Measurements from ENCODE around the gene PPP1R7.

PPP1R7 gene

GRCh38 chr2:241120440-241120839, 29.8 kb upstream of the PPP1R7 start:
- DNase-seq (ENCODE audit: low spot score): no peak

- no peak for DNase-seq (ENCODE audit: low spot score)
Observed at GRCh38 chr2:241121008-241121407, 29.3 kb upstream of the PPP1R7 start.

GRCh38 chr2:241122376-241123002, 27.8 kb upstream of the PPP1R7 start:
- DNase-seq (ENCODE audit: low spot score): no peak

- DNase-seq (ENCODE audit: low spot score): no peak
Observed at GRCh38 chr2:241123816-241124536, 26.3 kb upstream of the PPP1R7 start.

GRCh38 chr2:241125626-241126025, 24.6 kb upstream of the PPP1R7 start:
- DNase-seq (ENCODE audit: low spot score): no peak

GRCh38 chr2:241126201-241126611, 24.1 kb upstream of the PPP1R7 start:
- DNase-seq (ENCODE audit: low spot score): no peak

- DNase-seq (ENCODE audit: low spot score): no peak
Observed at GRCh38 chr2:241126771-241127202, 23.5 kb upstream of the PPP1R7 start.

GRCh38 chr2:241128266-241128665, 22.0 kb upstream of the PPP1R7 start:
- DNase-seq (ENCODE audit: low spot score): no peak

- no peak for DNase-seq (ENCODE audit: low spot score)
Observed at GRCh38 chr2:241129086-241129871, 21.0 kb upstream of the PPP1R7 start.

- no peak for DNase-seq (ENCODE audit: low spot score)
Observed at GRCh38 chr2:241130316-241130715, 20.0 kb upstream of the PPP1R7 start.

GRCh38 chr2:241131531-241131930, 18.7 kb upstream of the PPP1R7 start:
- DNase-seq (ENCODE audit: low spot score): no peak

- DNase-seq (ENCODE audit: low spot score): peak; percentile 25
Observed at GRCh38 chr2:241132538-241133435, 17.5 kb upstream of the PPP1R7 start.

- no peak for DNase-seq (ENCODE audit: low spot score)
Observed at GRCh38 chr2:241133436-241133820, 16.8 kb upstream of the PPP1R7 start.

GRCh38 chr2:241134711-241135110, 15.6 kb upstream of the PPP1R7 start:
- DNase-seq (ENCODE audit: low spot score): no peak

- DNase-seq (ENCODE audit: low spot score): no peak
Observed at GRCh38 chr2:241135737-241136136, 14.5 kb upstream of the PPP1R7 start.

- no peak for DNase-seq (ENCODE audit: low spot score)
Observed at GRCh38 chr2:241136191-241136590, 14.1 kb upstream of the PPP1R7 start.

- DNase-seq (ENCODE audit: low spot score): no peak
Observed at GRCh38 chr2:241136661-241137260, 13.5 kb upstream of the PPP1R7 start.

GRCh38 chr2:241137276-241138190, 12.7 kb upstream of the PPP1R7 start:
- no peak for DNase-seq (ENCODE audit: low spot score)

- no peak for DNase-seq (ENCODE audit: low spot score)
Observed at GRCh38 chr2:241138471-241138870, 11.8 kb upstream of the PPP1R7 start.
